HEK293 (cell line): ENCODE measurements around the gene PRRG1.

Experiments
- CTCF ChIA-PET: fragments of 350-600 bp; formaldehyde crosslinking; extraction: SDS; loops from one replicate; lab custom pipeline; 2021; ENCODE audit warnings: antibody characterized with exemption; lab: Yijun Ruan, JAX
- POLR2A ChIA-PET: fragments of 300-600 bp; formaldehyde crosslinking; extraction: SDS; loops from one replicate; lab custom pipeline; 2020; ENCODE audit warnings: antibody characterized with exemption, inconsistent platforms; lab: Yijun Ruan, JAX
- H3K27ac ChIP-seq: fragments of 200-500 bp; sonication (Bioruptor generic); 2 replicates; pipeline ENCODE4 v1.5.1; 2014; ENCODE audit warnings: low read depth, low read length, control low read depth, inconsistent platforms; ENCODE audit errors: extremely low read depth
- H3K36me3 ChIP-seq, 2 experiments: fragments of 200-500 bp in 1 of 2; sonication (Bioruptor generic) in 1 of 2; 1 replicate in 1 of 2; 2 replicates in 1 of 2; pipeline ENCODE4 v1.5.1; 2014 to 2017; ENCODE audit warnings: inconsistent platforms in 2 of 2, low read length in 2 of 2; ENCODE audit not compliant: control insufficient read depth in 2 of 2, insufficient read depth in 1 of 2
- H3K4me1 ChIP-seq: fragments of 200-500 bp; sonication (Bioruptor generic); 2 replicates; pipeline ENCODE4 v1.5.1; 2014; ENCODE audit warnings: mild to moderate bottlenecking, low read length, inconsistent platforms; ENCODE audit not compliant: control insufficient read depth, insufficient read depth
- H3K4me3 ChIP-seq: 2 replicates; pipeline ENCODE4 v1.5.1; 2011; ENCODE audit warnings: low read depth, mild to moderate bottlenecking, control low read depth, low read length, moderate library complexity
- H3K9me3 ChIP-seq: fragments of 200-500 bp; sonication (Bioruptor generic); 2 replicates; pipeline ENCODE4 v1.5.1; 2014; ENCODE audit warnings: low read depth, low read length, inconsistent platforms; ENCODE audit not compliant: control insufficient read depth, insufficient read depth
- GFI1B ChIP-seq: fragments of 450-650 bp; formaldehyde crosslinking; IDR thresholded peaks from 2 replicates; pipeline ENCODE4 v1.5.1; 2016; ENCODE audit warnings: missing biosample characterization, missing genetic modification characterization
- MEIS1 ChIP-seq: sonication (generic); formaldehyde crosslinking; IDR thresholded peaks from 2 replicates; pipeline ENCODE4 v1.8.1; 2022; ENCODE audit warnings: missing genetic modification reagents, mild to moderate bottlenecking, borderline replicate concordance
- SALL2 ChIP-seq: fragments of 450-650 bp; formaldehyde crosslinking; IDR thresholded peaks from 2 replicates; pipeline ENCODE4 v1.5.0; 2017; ENCODE audit warnings: missing biosample characterization, mild to moderate bottlenecking, missing genetic modification characterization, borderline replicate concordance
- SP2 ChIP-seq: fragments of 450-650 bp; formaldehyde crosslinking; IDR thresholded peaks from 2 replicates; pipeline ENCODE4 v1.5.1; 2016; ENCODE audit warnings: missing biosample characterization, missing genetic modification characterization
- ZNF112 ChIP-seq: fragments of 450-650 bp; formaldehyde crosslinking; IDR thresholded peaks from 2 replicates; pipeline ENCODE4 v1.5.0; 2017; ENCODE audit warnings: missing biosample characterization, missing genetic modification characterization
- ZNF133 ChIP-seq: fragments of 450-650 bp; formaldehyde crosslinking; IDR thresholded peaks from 2 replicates; pipeline ENCODE4 v1.5.1; 2016; ENCODE audit warnings: missing biosample characterization, missing genetic modification characterization
- ZNF16 ChIP-seq: fragments of 450-650 bp; formaldehyde crosslinking; IDR thresholded peaks from 2 replicates; pipeline ENCODE4 v1.5.1; 2016; ENCODE audit warnings: low read depth, missing biosample characterization, missing genetic modification characterization
- ZNF175 ChIP-seq: fragments of 450-650 bp; formaldehyde crosslinking; IDR thresholded peaks from 2 replicates; pipeline ENCODE4 v1.5.1; 2016; ENCODE audit warnings: missing biosample characterization, missing genetic modification characterization
- ZNF19 ChIP-seq: fragments of 450-650 bp; formaldehyde crosslinking; IDR thresholded peaks from 2 replicates; pipeline ENCODE4; 2016; ENCODE audit warnings: missing biosample characterization, missing genetic modification characterization, low read depth
- ZNF354C ChIP-seq: fragments of 450-650 bp; formaldehyde crosslinking; IDR thresholded peaks from 2 replicates; pipeline ENCODE4 v1.5.1; 2016; ENCODE audit warnings: missing biosample characterization, missing genetic modification characterization, low read depth, borderline replicate concordance
- ZNF37A ChIP-seq: fragments of 450-650 bp; IDR thresholded peaks from 2 replicates; pipeline ENCODE4 v1.5.1; 2018; ENCODE audit warnings: missing biosample characterization, missing genetic modification characterization
- ZNF48 ChIP-seq: fragments of 450-650 bp; formaldehyde crosslinking; IDR thresholded peaks from 2 replicates; pipeline ENCODE4 v1.5.1; 2016; ENCODE audit warnings: missing biosample characterization, missing genetic modification characterization
- ZNF501 ChIP-seq: fragments of 450-650 bp; formaldehyde crosslinking; IDR thresholded peaks from 2 replicates; pipeline ENCODE4 v1.5.1; 2016; ENCODE audit warnings: missing biosample characterization, missing genetic modification characterization
- ZNF529 ChIP-seq: fragments of 450-650 bp; formaldehyde crosslinking; IDR thresholded peaks from 2 replicates; pipeline ENCODE4 v1.5.1; 2017; ENCODE audit warnings: missing genetic modification characterization, missing biosample characterization; ENCODE audit not compliant: insufficient replicate concordance
- ZNF571 ChIP-seq: fragments of 450-650 bp; formaldehyde crosslinking; IDR thresholded peaks from 2 replicates; pipeline ENCODE4 v1.5.0; 2017; ENCODE audit warnings: missing biosample characterization, missing genetic modification characterization
- ZNF596 ChIP-seq: fragments of 450-650 bp; IDR thresholded peaks from 2 replicates; pipeline ENCODE4 v1.5.0; 2018; ENCODE audit warnings: missing biosample characterization, mild to moderate bottlenecking, missing genetic modification characterization, moderate library complexity
- ZNF623 ChIP-seq: fragments of 450-650 bp; formaldehyde crosslinking; IDR thresholded peaks from 2 replicates; pipeline ENCODE4 v1.5.1; 2016; ENCODE audit warnings: missing biosample characterization, missing genetic modification characterization
- ZNF791 ChIP-seq: fragments of 450-650 bp; formaldehyde crosslinking; IDR thresholded peaks from 2 replicates; pipeline ENCODE4 v1.5.1; 2016; ENCODE audit warnings: missing biosample characterization, missing genetic modification characterization
- ZNF830 ChIP-seq: fragments of 450-650 bp; IDR thresholded peaks from 2 replicates; pipeline ENCODE4 v1.5.0; 2018; ENCODE audit warnings: missing biosample characterization, missing genetic modification characterization, low read depth, mild to moderate bottlenecking, moderate library complexity
- TF ChIP-seq, protein P1 (sequence below): fragments of 450-650 bp; formaldehyde crosslinking; IDR thresholded peaks from 2 replicates; pipeline ENCODE4 v1.5.0; 2017; ENCODE audit warnings: missing biosample characterization, missing genetic modification characterization, borderline replicate concordance
- TF ChIP-seq, protein P2 (sequence below): fragments of 450-650 bp; formaldehyde crosslinking; IDR thresholded peaks from 2 replicates; pipeline ENCODE4 v1.5.1; 2017; ENCODE audit warnings: missing biosample characterization, missing genetic modification characterization
- TF ChIP-seq, protein P3 (sequence below): fragments of 450-650 bp; formaldehyde crosslinking; IDR thresholded peaks from 2 replicates; pipeline ENCODE4 v1.5.1; 2017; ENCODE audit warnings: missing biosample characterization, missing genetic modification characterization
- TF ChIP-seq, protein P4 (sequence below): fragments of 450-650 bp; formaldehyde crosslinking; IDR thresholded peaks from 2 replicates; pipeline ENCODE4 v1.5.1; 2016; ENCODE audit warnings: missing biosample characterization, missing genetic modification characterization, low read depth

PRRG1 gene

DNA sequence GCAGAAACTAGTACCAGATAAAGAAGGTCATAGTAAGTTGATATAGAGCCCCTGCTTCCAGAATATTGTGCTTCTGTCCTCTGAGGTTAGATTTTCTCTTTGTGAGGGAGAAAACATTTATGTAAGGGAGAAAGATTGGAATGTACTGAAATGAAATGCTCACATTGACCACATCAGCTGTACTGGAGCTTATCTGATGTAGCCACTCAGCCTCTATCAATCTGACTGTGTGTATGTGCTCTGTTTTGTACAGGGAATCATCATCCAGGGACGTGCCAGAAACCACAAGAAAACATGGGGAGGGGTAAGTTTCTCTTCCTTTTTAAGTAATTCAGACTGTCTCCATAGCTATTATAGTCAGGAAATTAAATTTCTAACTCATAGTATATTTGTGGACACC, 56.8 kb downstream of the PRRG1 start:
- no peak for TF ChIP-seq ZNF16 (tag by site-specific recombination)
- TF ChIP-seq MEIS1 (CRISPR knock-in tag), result 0 out of 2 replicates have a peak, but pooled peaks have one; percentile 34
- no peak for TF ChIP-seq ZNF529
- TF ChIP-seq ZNF133, result no peak
- TF ChIP-seq ZNF354C (tag by site-specific recombination), result no peak
- ChIA-PET POLR2A (interaction anchor here (1.2 kb wide), 1 partner anchor 57 kb away, joined by 4 read pairs; the partner anchor contains the start of gene PRRG1), CTCF (interaction anchor here (1.3 kb wide), 1 partner anchor 20 kb away, joined by 4 read pairs; no protein-coding TSS in a partner anchor)
- no peak overlapping the region for H3K27ac ChIP-seq
- H3K36me3 ChIP-seq, result no peaks in the 10 kb centered on the region
- H3K4me1 ChIP-seq, result no peaks in the 10 kb centered on the region
- H3K4me3 ChIP-seq, result no peak overlapping the region
- no peaks in the 10 kb centered on the region for H3K9me3 ChIP-seq

DNA sequence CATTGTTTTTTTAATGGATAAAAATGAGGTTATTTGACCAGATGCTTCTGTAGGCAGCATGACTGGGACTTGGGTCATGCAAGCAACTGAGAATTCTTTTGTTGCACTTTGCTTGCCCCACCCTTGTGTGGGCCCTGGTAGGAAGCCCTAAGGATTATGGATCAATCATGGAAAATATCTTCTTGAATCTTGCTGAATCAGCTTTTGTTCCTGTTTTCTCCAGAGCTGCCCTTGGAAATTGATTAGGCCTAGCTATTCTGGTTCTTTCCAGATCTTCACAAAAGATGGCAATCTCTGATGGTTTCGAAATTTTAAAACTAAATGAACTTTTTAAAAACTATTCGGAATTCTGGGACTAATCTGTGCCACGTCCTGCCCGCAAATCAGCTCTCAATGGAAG, 58.6 kb downstream of the PRRG1 start:
- Histone ChIP-seq H3K4me3 (no peak overlapping the region), H3K36me3 (no peaks in the 10 kb centered on the region), H3K9me3 (no peaks in the 10 kb centered on the region), H3K27ac (no peak overlapping the region), H3K4me1 (no peaks in the 10 kb centered on the region)
- CTCF ChIA-PET, result no interaction called here
- POLR2A ChIA-PET, result no interaction called here
- no peak for TF ChIP-seq ZNF48 (tag by site-specific recombination)
- TF ChIP-seq, protein P1, sequence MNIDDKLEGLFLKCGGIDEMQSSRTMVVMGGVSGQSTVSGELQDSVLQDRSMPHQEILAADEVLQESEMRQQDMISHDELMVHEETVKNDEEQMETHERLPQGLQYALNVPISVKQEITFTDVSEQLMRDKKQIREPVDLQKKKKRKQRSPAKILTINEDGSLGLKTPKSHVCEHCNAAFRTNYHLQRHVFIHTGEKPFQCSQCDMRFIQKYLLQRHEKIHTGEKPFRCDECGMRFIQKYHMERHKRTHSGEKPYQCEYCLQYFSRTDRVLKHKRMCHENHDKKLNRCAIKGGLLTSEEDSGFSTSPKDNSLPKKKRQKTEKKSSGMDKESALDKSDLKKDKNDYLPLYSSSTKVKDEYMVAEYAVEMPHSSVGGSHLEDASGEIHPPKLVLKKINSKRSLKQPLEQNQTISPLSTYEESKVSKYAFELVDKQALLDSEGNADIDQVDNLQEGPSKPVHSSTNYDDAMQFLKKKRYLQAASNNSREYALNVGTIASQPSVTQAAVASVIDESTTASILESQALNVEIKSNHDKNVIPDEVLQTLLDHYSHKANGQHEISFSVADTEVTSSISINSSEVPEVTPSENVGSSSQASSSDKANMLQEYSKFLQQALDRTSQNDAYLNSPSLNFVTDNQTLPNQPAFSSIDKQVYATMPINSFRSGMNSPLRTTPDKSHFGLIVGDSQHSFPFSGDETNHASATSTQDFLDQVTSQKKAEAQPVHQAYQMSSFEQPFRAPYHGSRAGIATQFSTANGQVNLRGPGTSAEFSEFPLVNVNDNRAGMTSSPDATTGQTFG (tag by site-specific recombination), result no peak
- TF ChIP-seq, protein P2, sequence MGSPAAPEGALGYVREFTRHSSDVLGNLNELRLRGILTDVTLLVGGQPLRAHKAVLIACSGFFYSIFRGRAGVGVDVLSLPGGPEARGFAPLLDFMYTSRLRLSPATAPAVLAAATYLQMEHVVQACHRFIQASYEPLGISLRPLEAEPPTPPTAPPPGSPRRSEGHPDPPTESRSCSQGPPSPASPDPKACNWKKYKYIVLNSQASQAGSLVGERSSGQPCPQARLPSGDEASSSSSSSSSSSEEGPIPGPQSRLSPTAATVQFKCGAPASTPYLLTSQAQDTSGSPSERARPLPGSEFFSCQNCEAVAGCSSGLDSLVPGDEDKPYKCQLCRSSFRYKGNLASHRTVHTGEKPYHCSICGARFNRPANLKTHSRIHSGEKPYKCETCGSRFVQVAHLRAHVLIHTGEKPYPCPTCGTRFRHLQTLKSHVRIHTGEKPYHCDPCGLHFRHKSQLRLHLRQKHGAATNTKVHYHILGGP (tag by site-specific recombination), result no peak
- TF ChIP-seq ZNF112, result no peak
- TF ChIP-seq, protein P3, sequence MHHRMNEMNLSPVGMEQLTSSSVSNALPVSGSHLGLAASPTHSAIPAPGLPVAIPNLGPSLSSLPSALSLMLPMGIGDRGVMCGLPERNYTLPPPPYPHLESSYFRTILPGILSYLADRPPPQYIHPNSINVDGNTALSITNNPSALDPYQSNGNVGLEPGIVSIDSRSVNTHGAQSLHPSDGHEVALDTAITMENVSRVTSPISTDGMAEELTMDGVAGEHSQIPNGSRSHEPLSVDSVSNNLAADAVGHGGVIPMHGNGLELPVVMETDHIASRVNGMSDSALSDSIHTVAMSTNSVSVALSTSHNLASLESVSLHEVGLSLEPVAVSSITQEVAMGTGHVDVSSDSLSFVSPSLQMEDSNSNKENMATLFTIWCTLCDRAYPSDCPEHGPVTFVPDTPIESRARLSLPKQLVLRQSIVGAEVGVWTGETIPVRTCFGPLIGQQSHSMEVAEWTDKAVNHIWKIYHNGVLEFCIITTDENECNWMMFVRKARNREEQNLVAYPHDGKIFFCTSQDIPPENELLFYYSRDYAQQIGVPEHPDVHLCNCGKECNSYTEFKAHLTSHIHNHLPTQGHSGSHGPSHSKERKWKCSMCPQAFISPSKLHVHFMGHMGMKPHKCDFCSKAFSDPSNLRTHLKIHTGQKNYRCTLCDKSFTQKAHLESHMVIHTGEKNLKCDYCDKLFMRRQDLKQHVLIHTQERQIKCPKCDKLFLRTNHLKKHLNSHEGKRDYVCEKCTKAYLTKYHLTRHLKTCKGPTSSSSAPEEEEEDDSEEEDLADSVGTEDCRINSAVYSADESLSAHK (tag by site-specific recombination), result no peak
- TF ChIP-seq ZNF623, result no peak
- no peak for TF ChIP-seq ZNF571 (tag by site-specific recombination)
- TF ChIP-seq ZNF501 (tag by site-specific recombination), result no peak
- no peak for TF ChIP-seq ZNF16 (tag by site-specific recombination)
- TF ChIP-seq GFI1B (tag by site-specific recombination), result no peak
- no peak for TF ChIP-seq ZNF596

DNA sequence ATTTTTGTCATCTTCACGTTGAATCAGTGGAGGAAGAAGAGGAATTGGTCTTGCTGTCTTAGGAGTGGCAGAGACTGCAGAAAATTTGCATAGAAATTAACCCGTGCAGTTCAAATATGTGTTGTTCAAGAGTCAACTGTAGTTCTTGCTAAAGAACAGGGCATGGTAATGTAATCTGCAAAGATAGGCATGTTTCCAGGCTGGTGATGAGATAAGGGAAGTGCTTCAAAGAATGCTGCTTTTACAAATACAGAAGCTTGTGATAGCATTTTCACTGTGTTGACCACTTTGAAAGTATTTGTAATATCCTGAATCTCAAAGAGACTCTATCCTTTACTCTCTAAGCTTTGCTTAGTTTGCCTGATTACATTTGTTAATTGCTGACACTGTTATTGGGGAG, 60.1 kb downstream of the PRRG1 start:
- Histone ChIP-seq H3K9me3 (no peaks in the 10 kb centered on the region), H3K36me3 (no peaks in the 10 kb centered on the region), H3K27ac (no peak overlapping the region), H3K4me1 (no peaks in the 10 kb centered on the region), H3K4me3 (no peak overlapping the region)
- ChIA-PET CTCF (no interaction called here), POLR2A (no interaction called here)
- TF ChIP-seq ZNF19 (tag by site-specific recombination) (no peak), SALL2 (tag by site-specific recombination) (no peak), SP2 (tag by site-specific recombination) (no peak), ZNF175 (tag by site-specific recombination) (no peak), ZNF830 (tag by site-specific recombination) (no peak), ZNF791 (tag by site-specific recombination) (no peak), ZNF37A (tag by site-specific recombination) (no peak)
- TF ChIP-seq, protein P2 (tag by site-specific recombination), result no peak
- TF ChIP-seq, protein P4, sequence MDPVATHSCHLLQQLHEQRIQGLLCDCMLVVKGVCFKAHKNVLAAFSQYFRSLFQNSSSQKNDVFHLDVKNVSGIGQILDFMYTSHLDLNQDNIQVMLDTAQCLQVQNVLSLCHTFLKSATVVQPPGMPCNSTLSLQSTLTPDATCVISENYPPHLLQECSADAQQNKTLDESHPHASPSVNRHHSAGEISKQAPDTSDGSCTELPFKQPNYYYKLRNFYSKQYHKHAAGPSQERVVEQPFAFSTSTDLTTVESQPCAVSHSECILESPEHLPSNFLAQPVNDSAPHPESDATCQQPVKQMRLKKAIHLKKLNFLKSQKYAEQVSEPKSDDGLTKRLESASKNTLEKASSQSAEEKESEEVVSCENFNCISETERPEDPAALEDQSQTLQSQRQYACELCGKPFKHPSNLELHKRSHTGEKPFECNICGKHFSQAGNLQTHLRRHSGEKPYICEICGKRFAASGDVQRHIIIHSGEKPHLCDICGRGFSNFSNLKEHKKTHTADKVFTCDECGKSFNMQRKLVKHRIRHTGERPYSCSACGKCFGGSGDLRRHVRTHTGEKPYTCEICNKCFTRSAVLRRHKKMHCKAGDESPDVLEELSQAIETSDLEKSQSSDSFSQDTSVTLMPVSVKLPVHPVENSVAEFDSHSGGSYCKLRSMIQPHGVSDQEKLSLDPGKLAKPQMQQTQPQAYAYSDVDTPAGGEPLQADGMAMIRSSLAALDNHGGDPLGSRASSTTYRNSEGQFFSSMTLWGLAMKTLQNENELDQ (tag by site-specific recombination), result no peak
